ENCODE measurements around the gene GOLPH3.
"Not testable (repeated sequence)": the region's sequence is repeated elsewhere in the genome, so short reads cannot be mapped to it uniquely, and the experiment has no call there.

The GOLPH3 gene

DNA sequence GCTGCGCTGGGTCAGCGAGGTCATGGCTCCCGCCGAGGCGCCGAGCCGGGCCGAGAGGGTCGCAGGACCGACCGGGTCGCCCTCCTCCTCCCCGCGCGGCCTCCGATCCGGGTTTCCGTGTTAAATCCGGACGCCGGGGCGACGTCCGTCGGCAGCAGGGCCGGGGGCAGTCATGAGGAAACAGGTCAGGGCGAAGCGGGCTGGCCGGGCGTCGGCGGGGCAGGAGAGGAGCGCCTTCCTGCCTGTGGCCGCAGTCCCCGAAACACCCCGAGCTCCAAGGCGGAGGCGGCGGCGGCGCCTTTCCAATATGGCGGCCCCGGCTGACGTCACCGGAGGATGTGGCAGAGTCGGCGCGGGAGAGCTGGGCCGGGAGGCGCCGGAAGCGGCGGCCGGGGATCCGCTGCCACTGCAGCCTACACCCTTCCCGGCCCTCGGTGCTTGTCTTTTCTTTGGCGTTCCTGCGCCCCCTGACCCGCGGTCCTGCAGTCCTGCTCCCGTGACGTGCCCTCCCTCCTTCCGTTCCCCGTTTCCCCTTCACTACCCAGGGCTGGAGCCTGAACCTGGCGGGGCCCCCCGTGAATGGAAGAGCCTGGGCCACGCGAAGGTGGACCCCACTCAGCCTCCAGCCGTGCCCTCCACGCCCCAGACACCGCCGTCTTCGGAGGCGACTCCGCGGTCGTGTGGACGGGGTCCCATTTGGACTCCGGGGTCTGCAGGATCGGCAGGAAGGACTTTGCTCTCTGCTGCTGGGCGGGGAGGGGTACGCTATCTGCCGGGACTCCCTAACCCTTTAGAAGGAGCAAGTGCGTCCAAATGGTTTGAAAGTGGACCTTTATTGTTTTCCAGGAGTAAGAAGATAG, at the start of gene GOLPH3:
Gene GOLPH3 (minus strand): TSS at position 309 of the 860 bp plus-strand sequence. CDS start 285 bp downstream, at position 24.
- peak; percentile 89 for DNase-seq

DNA sequence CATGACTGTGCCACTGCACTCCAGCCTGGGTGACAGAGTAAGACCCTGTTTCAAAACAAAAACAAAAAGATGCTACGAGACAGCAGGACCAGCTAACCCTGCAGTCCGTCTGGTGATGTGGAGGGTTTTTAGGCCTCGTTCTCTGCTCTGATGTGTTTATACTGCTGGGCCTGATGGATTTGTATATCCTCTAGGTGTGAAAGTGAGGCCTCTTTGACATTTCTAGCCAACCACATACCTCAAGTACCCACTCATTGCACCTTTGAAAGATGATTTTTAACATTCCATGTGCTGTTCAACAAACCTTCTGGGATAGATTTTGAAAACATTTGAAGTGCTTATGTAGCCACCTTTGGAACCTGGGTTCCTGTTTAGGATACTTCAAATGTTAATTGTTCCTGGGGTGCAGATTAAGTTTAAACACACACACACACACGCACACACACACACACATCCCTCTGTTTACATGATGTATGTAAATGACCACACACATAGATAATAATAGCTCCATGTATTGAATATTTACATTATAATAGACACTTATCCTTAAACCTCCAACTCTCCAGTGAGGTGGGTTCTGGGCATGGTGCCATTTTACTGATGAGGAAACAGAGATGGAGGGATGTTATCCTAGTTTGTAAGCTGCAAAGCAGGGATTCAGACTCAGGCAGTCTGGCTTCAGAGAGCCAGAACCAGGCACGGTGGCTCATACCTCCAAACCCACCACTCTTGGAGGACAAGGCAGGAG, 48.8 kb upstream of the GOLPH3 start:
- DNase-seq = no peak

DNA sequence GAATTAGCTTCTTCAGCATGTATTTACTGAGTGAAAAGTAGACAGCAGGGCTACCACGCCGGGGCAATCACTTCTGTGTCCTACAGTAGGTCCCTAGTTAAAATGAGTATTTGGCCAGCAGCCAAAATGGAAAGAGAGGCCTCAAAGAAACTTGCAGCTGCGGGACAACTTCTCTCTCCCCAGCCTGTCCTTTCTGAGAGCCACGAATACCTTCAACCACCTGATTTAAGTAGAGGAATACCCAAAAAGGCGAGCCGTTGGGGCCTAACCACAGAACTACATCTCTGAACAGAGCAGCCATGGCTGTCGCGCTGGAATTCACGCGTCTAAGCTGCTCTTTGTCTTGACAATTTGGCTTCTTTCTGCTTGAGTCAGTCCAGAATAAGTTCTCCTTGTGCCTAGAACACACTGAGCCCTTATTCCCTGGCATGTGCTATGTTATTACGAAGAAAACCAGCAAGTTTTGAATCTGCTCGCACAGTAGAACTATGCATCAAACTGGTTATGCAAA, 43.8 kb upstream of the GOLPH3 start:
- peak; percentile 23 for DNase-seq

- DNase-seq = not testable (repeated sequence)
Observed at GRCh38 chr5:32214344-32214743, 40.2 kb upstream of the GOLPH3 start.

- DNase-seq = no peak
Observed at GRCh38 chr5:32210151-32210550, 36.0 kb upstream of the GOLPH3 start.

DNA sequence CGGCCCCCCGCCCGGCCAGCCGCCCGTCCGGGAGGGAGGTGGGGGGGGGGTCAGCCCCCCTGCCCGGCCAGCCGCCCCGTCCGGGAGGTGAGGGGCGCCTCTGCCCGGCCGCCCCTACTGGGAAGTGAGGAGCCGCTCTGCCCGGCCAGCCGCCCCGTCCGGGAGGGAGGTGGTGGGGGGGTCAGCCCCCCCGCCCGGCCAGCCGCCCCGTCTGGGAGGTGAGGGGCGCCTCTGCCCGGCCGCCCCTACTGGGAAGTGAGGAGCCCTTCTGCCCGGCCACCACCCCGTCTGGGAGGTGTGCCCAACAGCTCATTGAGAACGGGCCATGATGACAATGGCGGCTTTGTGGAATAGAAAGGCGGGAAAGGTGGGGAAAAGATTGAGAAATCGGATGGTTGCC, 34.7 kb upstream of the GOLPH3 start:
- not testable (repeated sequence) for DNase-seq

- DNase-seq = no peak
Observed at GRCh38 chr5:32207355-32207634, 33.2 kb upstream of the GOLPH3 start.

GRCh38 chr5:32206509-32207354, 32.6 kb upstream of the GOLPH3 start:
- DNase-seq = no peak

GRCh38 chr5:32206053-32206452, 31.9 kb upstream of the GOLPH3 start:
- DNase-seq = no peak

- DNase-seq = no peak
Observed at GRCh38 chr5:32202394-32202793, 28.3 kb upstream of the GOLPH3 start.

DNA sequence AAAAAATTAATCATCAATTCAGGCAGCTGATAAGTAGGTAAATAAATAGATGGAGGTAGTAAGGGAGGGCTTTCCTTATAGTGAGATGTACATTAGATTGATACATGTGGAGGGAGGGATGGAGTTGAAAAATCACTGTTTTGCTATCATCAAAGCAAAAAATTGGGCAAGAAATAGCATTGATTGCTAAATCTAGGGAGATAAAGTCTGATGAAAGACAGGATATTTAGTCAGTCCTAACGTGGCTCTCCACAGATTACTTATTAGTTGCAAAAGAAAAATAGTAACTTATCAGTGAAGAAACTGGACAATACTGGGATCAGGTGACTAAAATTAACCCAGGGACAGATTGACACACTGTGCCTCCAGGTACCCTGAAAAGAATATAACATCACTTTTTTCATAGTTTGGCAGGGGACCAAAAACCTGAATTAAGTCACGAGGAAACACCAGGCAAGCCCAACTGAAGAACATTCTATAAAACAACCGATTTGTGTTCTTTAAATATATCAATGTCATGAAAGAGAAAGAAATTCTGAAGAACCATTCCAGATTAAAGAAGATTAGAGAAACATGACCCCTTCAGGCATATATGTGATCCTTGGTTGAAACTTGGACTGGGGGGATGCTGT, 27.1 kb upstream of the GOLPH3 start:
- no peak for DNase-seq

GRCh38 chr5:32197032-32197431, 22.9 kb upstream of the GOLPH3 start:
- no peak for DNase-seq

GRCh38 chr5:32195265-32195664, 21.1 kb upstream of the GOLPH3 start:
- no peak for DNase-seq

DNA sequence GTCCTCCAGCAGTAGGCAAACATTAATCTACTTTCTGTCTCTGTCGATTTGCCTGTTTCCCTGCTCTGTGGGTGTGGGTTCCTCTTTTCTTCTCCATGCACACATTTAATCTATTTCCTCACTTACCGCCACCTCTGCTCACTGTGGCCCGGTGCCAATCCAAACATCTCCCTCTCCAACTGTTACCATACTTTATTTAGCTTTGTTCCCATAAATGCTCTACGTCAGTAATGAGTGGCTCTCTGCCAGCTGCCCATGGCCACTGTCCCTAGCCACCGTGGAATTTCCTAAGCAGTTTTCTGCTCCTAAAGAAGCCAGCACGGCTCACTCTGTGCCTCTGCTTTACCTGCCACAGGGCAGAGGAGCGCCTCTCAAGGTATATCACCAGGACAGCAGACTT, 19.5 kb upstream of the GOLPH3 start:
- no peak for DNase-seq

DNA sequence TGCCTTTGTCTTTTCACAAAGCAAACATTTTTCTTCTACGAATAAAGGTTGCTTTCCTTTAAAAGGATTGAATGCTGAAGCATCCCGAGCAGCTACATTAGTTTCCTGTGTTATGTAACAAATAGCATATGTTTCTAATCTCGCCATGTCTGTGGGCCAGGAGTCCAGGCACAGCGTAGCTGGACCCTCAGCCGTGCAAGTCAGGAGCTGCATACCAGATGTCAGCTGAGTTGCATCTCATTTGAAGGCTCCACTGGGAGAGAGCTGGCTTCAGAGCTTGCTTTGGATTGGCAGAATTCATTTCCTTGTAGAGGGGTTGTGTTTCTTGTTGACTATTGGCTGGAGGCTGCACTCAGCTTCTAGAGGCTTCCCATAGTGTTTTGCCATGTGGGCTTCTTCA, 16.0 kb upstream of the GOLPH3 start:
- DNase-seq = no peak

- no peak for DNase-seq
Observed at GRCh38 chr5:32187675-32188074, 13.6 kb upstream of the GOLPH3 start.

- no peak for DNase-seq
Observed at GRCh38 chr5:32182463-32183063, 8.4 kb upstream of the GOLPH3 start.

- peak; percentile 65 for DNase-seq
Observed at GRCh38 chr5:32173267-32174010, 680 bp downstream of the GOLPH3 start.

GRCh38 chr5:32172923-32173266, 1.2 kb downstream of the GOLPH3 start:
- no peak for DNase-seq

DNA sequence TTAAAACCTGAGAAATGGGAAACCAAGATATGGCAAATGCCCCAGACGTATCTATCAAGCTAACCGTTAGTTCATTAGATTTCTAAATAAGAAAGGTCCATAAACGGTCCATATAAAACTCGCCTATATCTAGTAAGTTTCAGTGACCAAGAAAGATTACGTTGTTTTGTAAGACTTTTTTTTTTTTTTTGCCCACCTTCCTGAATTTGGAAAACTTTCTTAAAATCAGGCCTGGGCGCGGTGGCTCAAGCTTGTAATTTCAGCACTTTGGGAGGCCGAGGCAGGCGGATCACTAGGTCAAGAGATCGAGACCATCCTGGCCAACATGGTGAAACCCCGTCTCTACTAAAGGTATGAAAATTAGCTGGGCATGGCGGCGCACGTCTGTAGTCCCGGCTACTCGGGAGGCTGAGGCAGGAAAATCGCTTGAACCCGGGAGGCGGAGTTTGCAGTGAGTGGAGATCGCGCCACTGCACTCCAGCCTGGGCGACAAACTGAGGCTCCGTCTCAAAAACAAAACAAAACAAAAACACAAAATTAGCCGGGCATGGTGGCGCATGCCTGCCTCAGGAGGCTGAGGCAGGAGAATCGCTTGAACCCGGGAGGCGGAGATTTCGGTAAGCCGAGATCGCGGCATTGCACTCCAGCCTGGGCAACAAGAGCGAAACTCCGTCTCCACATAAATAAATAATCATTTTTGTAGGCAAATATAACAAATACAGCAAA, 1.8 kb downstream of the GOLPH3 start:
- peak; percentile 42 for DNase-seq

All from NCI-H82 (cell line).